Measurements from ENCODE around the gene PIN1.

Gene PIN1

DNA sequence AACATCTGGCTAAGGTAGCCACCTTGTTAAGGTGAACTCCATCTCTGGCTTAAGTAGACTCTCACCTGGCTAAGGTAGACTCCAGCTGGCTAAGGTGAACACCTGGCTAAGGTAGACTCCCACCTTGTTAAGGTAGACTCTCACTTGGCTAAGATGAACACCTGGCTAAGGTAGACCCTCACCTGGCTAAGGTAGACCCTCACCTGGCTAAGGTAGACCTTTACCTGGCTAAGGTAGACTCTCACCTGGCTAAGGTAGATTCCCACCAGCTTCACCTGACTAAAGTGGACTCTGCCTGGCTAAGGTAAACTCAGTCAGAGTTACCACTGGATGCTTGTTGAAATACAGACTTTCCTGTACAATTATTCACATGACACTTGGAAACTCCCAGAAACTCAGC lies 23.6 kb downstream of the PIN1 start:
- H3K9ac ChIP-seq (ENCODE audit: low read length), result no peak overlapping the region
- H3K27ac ChIP-seq (ENCODE audit: low read depth, low read length), result no peak overlapping the region
- no peaks in the 10 kb centered on the region for H3K4me1 ChIP-seq (ENCODE audit: insufficient read depth, low read length)
- H3K36me3 ChIP-seq (ENCODE audit: insufficient read depth, low read length), result no peaks in the 10 kb centered on the region
- H3K27me3 ChIP-seq (ENCODE audit: control insufficient read depth in 1 of 2, insufficient read depth in 2 of 2, low read length in 2 of 2), result no peaks in the 10 kb centered on the region
- no peaks in the 10 kb centered on the region for H3K9me3 ChIP-seq (ENCODE audit: low read length)
- no peak overlapping the region for H3K4me3 ChIP-seq (ENCODE audit: low read depth in 1 of 2, low read length in 2 of 2)

DNA sequence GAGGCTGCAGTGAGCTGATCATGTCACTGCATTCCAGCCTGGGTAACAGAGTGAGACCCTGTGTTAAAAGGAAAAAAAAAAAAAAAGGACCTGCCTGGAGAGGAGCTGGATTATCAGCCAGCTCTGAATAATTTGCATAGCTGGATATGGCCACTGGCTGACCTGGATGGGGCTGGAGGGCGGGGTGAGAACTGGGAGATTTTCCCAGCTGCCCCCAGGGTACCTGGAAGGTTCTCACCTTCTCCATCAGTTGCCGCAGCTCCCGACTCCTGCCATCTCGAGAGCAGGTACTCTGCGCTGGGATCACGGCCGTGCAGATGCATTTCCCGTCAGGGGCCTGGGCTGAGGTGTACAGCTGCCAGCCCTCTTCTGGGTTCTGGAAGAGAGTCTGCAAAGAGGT lies 25.3 kb downstream of the PIN1 start:
- no peak overlapping the region for H3K9ac ChIP-seq (ENCODE audit: low read length)
- no peaks in the 10 kb centered on the region for H3K27me3 ChIP-seq (ENCODE audit: control insufficient read depth in 1 of 2, insufficient read depth in 2 of 2, low read length in 2 of 2)
- H3K9me3 ChIP-seq (ENCODE audit: low read length), result no peaks in the 10 kb centered on the region
- no peak overlapping the region for H3K4me3 ChIP-seq (ENCODE audit: low read depth in 1 of 2, low read length in 2 of 2)
- no peaks in the 10 kb centered on the region for H3K4me1 ChIP-seq (ENCODE audit: insufficient read depth, low read length)
- H3K27ac ChIP-seq (ENCODE audit: low read depth, low read length), result no peak overlapping the region
- no peaks in the 10 kb centered on the region for H3K36me3 ChIP-seq (ENCODE audit: insufficient read depth, low read length)

DNA sequence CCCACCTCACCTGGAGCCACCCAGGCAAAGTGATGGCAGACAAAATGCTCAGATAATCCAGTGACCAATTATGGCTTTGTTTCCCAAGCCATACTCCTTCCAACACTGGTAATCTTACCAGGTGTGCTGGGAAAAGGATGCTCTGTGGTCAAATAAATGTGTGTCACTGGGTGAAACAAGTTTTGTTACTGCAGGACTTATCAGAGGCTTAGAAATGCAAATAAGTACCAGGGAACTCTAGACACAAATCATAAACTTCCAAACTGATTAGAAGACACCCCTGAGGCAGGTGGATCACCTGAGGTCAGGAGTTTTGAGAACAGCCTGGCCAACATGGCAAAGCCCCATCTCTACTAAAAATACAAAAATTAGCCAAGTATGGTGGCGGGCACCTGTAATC lies 26.4 kb downstream of the PIN1 start:
- Histone ChIP-seq H3K27ac (ENCODE audit: low read depth, low read length) (no peak overlapping the region), H3K36me3 (ENCODE audit: insufficient read depth, low read length) (no peaks in the 10 kb centered on the region), H3K4me1 (ENCODE audit: insufficient read depth, low read length) (no peaks in the 10 kb centered on the region), H3K4me3 (ENCODE audit: low read depth in 1 of 2, low read length in 2 of 2) (no peak overlapping the region), H3K27me3 (ENCODE audit: control insufficient read depth in 1 of 2, insufficient read depth in 2 of 2, low read length in 2 of 2) (no peaks in the 10 kb centered on the region), H3K9me3 (ENCODE audit: low read length) (no peaks in the 10 kb centered on the region), H3K9ac (ENCODE audit: low read length) (no peak overlapping the region)

DNA sequence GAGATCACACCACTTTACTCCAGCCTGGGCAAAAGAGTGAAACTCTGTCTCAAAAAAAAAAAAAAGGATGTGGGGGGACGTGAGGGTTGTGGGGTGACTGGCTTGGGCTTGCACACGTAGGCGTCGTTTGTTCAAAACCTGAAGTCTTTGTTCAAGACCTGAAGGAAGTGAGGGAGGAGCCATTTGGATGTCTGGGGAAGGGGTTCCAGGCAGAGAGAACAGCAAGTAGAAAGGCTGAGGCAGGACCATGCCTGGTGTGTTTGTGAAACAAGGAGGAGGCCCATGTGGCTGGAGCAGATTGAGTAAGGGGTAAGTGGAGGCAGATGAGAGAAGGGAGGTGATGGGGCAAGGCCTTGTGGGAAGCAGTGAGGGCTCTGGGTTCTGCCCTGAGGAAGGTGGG lies 27.8 kb downstream of the PIN1 start:
- no peak overlapping the region for H3K9ac ChIP-seq (ENCODE audit: low read length)
- H3K9me3 ChIP-seq (ENCODE audit: low read length), result no peaks in the 10 kb centered on the region
- H3K4me3 ChIP-seq (ENCODE audit: low read depth in 1 of 2, low read length in 2 of 2), result no peak overlapping the region
- H3K27me3 ChIP-seq (ENCODE audit: control insufficient read depth in 1 of 2, insufficient read depth in 2 of 2, low read length in 2 of 2), result no peaks in the 10 kb centered on the region
- no peak overlapping the region for H3K27ac ChIP-seq (ENCODE audit: low read depth, low read length)
- H3K36me3 ChIP-seq (ENCODE audit: insufficient read depth, low read length), result no peaks in the 10 kb centered on the region
- no peaks in the 10 kb centered on the region for H3K4me1 ChIP-seq (ENCODE audit: insufficient read depth, low read length)

- no peaks in the 10 kb centered on the region for H3K4me1 ChIP-seq (ENCODE audit: insufficient read depth, low read length)
- H3K4me3 ChIP-seq (ENCODE audit: low read depth in 1 of 2, low read length in 2 of 2), result no peak overlapping the region
- no peak overlapping the region for H3K27ac ChIP-seq (ENCODE audit: low read depth, low read length)
- H3K9ac ChIP-seq (ENCODE audit: low read length), result no peak overlapping the region
- H3K9me3 ChIP-seq (ENCODE audit: low read length), result no peaks in the 10 kb centered on the region
- no peaks in the 10 kb centered on the region for H3K36me3 ChIP-seq (ENCODE audit: insufficient read depth, low read length)
- H3K27me3 ChIP-seq (ENCODE audit: control insufficient read depth in 1 of 2, insufficient read depth in 2 of 2, low read length in 2 of 2), result no peaks in the 10 kb centered on the region
Observed at GRCh38 chr19:9863759-9864158, 28.6 kb downstream of the PIN1 start.

DNA sequence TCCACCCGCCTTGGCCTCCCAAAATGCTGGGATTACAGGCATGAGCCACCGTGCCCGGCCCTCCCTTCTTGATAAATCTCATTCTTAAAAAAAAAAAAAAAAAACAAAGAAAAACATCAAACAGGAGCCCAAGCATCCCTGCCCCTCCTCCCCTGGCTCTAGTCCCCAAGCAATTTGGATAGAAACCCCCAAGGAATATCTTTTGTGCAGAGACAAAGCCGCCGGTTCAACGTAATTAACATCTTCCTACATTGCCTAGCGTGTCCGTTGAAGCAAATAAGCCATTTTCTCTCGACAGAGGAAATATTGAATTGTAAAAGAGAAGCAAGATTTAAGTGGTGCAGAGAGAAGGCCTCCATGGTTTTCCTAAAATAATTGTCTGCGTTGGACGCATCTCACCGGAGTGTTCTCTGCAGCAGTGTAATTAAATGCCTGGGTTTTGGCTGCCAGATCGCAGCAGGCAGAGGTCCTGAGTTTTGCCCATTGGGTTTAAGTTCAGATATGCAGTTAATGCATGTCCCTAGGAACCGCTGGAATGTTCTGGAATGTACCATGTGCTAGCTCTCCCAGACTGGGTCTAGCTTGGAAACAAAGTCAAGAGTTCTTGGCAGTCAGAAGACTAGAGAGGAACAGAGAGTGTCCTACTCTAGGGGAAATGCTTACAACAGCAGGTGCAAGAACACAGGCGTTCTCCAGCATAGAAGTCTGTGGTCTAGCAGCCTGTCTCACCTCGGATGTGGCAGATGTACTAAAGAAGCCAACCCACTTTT lies 30.8 kb downstream of the PIN1 start:
- Histone ChIP-seq H3K27ac (ENCODE audit: low read depth, low read length) (no peak overlapping the region), H3K9me3 (ENCODE audit: low read length) (no peaks in the 10 kb centered on the region), H3K9ac (ENCODE audit: low read length) (no peak overlapping the region), H3K4me3 (ENCODE audit: low read depth in 1 of 2, low read length in 2 of 2) (no peak overlapping the region), H3K36me3 (ENCODE audit: insufficient read depth, low read length) (no peaks in the 10 kb centered on the region), H3K4me1 (ENCODE audit: insufficient read depth, low read length) (no peaks in the 10 kb centered on the region), H3K27me3 (ENCODE audit: control insufficient read depth in 1 of 2, insufficient read depth in 2 of 2, low read length in 2 of 2) (no peaks in the 10 kb centered on the region)

- Histone ChIP-seq H3K9me3 (ENCODE audit: low read length) (no peaks in the 10 kb centered on the region), H3K27me3 (ENCODE audit: control insufficient read depth in 1 of 2, insufficient read depth in 2 of 2, low read length in 2 of 2) (no peaks in the 10 kb centered on the region), H3K27ac (ENCODE audit: low read depth, low read length) (no peak overlapping the region), H3K4me1 (ENCODE audit: insufficient read depth, low read length) (no peaks in the 10 kb centered on the region), H3K4me3 (ENCODE audit: low read depth in 1 of 2, low read length in 2 of 2) (no peak overlapping the region), H3K36me3 (ENCODE audit: insufficient read depth, low read length) (no peaks in the 10 kb centered on the region), H3K9ac (ENCODE audit: low read length) (no peak overlapping the region)
Observed at GRCh38 chr19:9868983-9869617, 34.0 kb downstream of the PIN1 start.

DNA sequence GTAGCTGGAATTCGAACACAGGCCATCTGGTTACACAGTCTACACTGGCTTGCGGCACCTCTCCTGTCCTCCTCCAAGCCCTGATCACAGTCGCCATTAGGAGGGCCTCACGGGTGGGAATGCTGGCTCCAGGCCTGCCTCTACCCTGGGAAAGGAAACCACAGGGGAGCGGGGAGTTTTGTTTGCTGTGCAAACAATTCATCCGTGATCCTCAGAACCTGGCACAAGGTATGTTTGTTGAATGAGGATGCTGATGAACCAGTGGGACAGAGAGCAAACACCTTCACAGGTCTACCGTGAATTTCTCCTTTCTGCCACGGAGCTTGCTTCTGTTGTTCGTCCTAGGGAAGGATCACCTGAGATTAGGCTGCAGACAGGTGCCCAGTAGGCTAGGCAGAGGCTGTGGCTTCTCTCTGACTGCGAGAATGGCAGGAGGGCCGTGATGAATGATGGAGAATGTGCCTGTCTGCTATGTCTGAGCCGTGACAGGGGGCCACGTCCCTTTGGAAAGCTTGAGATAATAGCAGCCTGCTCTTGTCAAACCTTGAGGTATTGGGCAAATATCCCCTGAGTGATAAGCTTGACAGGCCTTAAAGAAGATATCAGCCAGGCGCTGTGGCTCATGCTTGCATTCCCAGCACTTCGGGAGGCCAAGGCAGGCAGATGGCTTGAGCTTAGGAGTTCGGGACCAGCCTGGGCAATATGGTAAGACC lies 36.7 kb downstream of the PIN1 start:
- H3K27me3 ChIP-seq (ENCODE audit: control insufficient read depth in 1 of 2, insufficient read depth in 2 of 2, low read length in 2 of 2), result no peaks in the 10 kb centered on the region
- no peaks in the 10 kb centered on the region for H3K4me1 ChIP-seq (ENCODE audit: insufficient read depth, low read length)
- H3K9me3 ChIP-seq (ENCODE audit: low read length), result no peaks in the 10 kb centered on the region
- H3K4me3 ChIP-seq (ENCODE audit: low read depth in 1 of 2, low read length in 2 of 2), result no peak overlapping the region
- no peak overlapping the region for H3K9ac ChIP-seq (ENCODE audit: low read length)
- no peaks in the 10 kb centered on the region for H3K36me3 ChIP-seq (ENCODE audit: insufficient read depth, low read length)
- H3K27ac ChIP-seq (ENCODE audit: low read depth, low read length), result no peak overlapping the region

DNA sequence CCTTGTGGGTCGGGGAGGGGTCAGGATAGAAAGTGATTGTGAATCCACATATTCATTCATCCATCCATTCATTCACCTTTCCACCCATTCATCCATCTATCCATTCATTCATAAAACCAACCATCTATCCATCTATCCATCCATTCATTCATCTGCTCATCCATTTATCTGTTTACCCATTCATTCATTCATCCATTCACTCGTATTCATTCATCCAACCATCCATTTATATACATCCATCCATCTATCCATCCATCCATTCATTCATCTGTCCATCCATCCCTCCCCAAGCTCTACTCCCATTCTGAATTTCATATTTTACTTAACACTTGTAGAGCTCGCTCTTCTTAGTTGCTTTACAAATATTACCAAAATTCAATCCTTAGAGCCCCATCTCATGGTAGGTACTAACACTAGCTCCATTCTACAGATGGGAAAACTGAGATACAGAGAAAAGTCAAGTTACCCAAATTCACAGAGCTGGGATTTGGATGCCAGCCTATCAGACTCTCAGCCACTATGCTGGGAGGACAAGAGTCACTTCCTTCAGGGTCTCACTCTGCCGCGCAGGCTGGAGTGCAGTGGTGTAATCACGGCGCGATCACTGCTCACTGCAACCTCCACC lies 37.6 kb downstream of the PIN1 start:
- Histone ChIP-seq H3K27ac (ENCODE audit: low read depth, low read length) (no peak overlapping the region), H3K27me3 (ENCODE audit: control insufficient read depth in 1 of 2, insufficient read depth in 2 of 2, low read length in 2 of 2) (no peaks in the 10 kb centered on the region), H3K4me1 (ENCODE audit: insufficient read depth, low read length) (no peaks in the 10 kb centered on the region), H3K9ac (ENCODE audit: low read length) (no peak overlapping the region), H3K9me3 (ENCODE audit: low read length) (no peaks in the 10 kb centered on the region), H3K36me3 (ENCODE audit: insufficient read depth, low read length) (no peaks in the 10 kb centered on the region), H3K4me3 (ENCODE audit: low read depth in 1 of 2, low read length in 2 of 2) (no peak overlapping the region)

DNA sequence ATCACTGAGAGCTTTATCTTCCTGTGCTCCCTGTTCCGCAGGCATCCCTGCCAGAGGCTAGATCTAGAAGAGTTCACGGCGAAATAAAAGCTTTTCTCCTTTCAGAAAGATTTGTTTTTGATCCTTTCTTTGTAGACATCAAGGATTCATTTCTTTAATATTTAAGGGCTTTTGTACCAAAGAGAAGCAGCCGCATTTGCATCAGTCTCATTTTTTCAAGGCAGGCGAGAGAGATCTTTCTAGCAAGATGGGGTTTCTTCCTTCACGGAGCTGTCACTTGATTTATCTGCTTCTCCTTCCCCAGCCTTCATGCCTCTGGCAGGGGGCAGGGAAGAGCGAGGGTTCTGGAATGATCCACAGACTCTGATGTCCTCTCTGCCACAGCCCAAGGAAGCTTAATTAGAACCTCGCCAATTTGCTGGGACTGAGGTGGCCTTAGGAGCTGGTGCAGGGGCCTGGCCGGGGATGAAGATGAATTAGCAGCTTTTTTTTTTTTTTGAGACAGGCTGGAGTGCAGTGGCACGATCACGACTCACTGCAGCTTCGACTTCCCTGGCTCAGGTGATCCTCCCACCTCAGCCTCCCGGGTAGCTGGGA lies 40.0 kb downstream of the PIN1 start:
- Histone ChIP-seq H3K36me3 (ENCODE audit: insufficient read depth, low read length) (no peaks in the 10 kb centered on the region), H3K4me1 (ENCODE audit: insufficient read depth, low read length) (no peaks in the 10 kb centered on the region), H3K27me3 (ENCODE audit: control insufficient read depth in 1 of 2, insufficient read depth in 2 of 2, low read length in 2 of 2) (no peaks in the 10 kb centered on the region), H3K9ac (ENCODE audit: low read length) (no peak overlapping the region), H3K27ac (ENCODE audit: low read depth, low read length) (no peak overlapping the region), H3K4me3 (ENCODE audit: low read depth in 1 of 2, low read length in 2 of 2) (no peak overlapping the region), H3K9me3 (ENCODE audit: low read length) (no peaks in the 10 kb centered on the region)

DNA sequence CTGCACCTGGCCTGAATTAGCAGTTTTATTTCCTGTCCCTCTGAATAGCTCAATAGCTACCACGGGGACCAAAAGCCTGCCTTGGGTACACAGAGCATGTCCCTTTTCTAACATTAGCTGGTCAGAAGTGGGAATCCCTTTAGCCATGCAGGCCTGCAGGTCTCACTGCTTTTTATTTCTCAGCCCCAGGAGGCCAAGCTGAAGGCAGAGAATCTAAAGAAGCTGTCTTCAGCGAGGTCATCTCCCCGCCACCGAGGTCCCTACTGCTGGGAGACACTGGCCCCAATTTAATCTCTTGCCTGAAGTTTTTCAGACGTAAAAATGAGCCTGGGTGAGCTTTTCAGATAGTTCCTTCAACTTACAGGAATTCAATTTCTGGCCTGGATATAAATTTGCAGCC lies 40.7 kb downstream of the PIN1 start:
- Histone ChIP-seq H3K4me3 (ENCODE audit: low read depth in 1 of 2, low read length in 2 of 2) (no peak overlapping the region), H3K27me3 (ENCODE audit: control insufficient read depth in 1 of 2, insufficient read depth in 2 of 2, low read length in 2 of 2) (no peaks in the 10 kb centered on the region), H3K27ac (ENCODE audit: low read depth, low read length) (no peak overlapping the region)

More for the DNA sequence above, 40.7 kb downstream of the PIN1 start:
- no peak overlapping the region for H3K9ac ChIP-seq (ENCODE audit: low read length)
- H3K9me3 ChIP-seq (ENCODE audit: low read length), result no peaks in the 10 kb centered on the region
- H3K4me1 ChIP-seq (ENCODE audit: insufficient read depth, low read length), result no peaks in the 10 kb centered on the region
- no peaks in the 10 kb centered on the region for H3K36me3 ChIP-seq (ENCODE audit: insufficient read depth, low read length)

All from muscle layer of colon (tissue), 2 donors.